Loucy (cell line): ENCODE data around the gene LTB4R2.

Experiments
- H2AFZ ChIP-seq: fragments of 200-600 bp; sonication (generic); 2 replicates; pipeline ENCODE4 v1.6.0; 2016; ENCODE audit warnings: antibody characterized with exemption, mild to moderate bottlenecking, low read length, moderate library complexity
- H3F3A ChIP-seq: fragments of 200-600 bp; 2 replicates; pipeline ENCODE4 v1.6.0; 2016; ENCODE audit warnings: antibody characterized with exemption, low read depth, mild to moderate bottlenecking
- H3K27me3 ChIP-seq: fragments of 200-600 bp; sonication (generic); 2 replicates; pipeline ENCODE4 v1.6.1; 2014; ENCODE audit warnings: low read length, mild to moderate bottlenecking; ENCODE audit not compliant: insufficient read depth, poor library complexity, severe bottlenecking
- H3K36me3 ChIP-seq: fragments of 200-600 bp; sonication (generic); 2 replicates; pipeline ENCODE4 v1.6.1; 2016; ENCODE audit warnings: low read length; ENCODE audit not compliant: insufficient read depth
- H3K4me1 ChIP-seq: fragments of 200-600 bp; sonication (generic); 2 replicates; pipeline ENCODE4 v1.5.1; 2014; ENCODE audit warnings: low read length, mild to moderate bottlenecking; ENCODE audit not compliant: insufficient read depth, poor library complexity, severe bottlenecking
- H3K4me2 ChIP-seq: fragments of 200-600 bp; sonication (generic); 2 replicates; pipeline ENCODE4 v1.6.0; 2014; ENCODE audit warnings: antibody characterized with exemption, low read length, low read depth, mild to moderate bottlenecking; ENCODE audit not compliant: poor library complexity, severe bottlenecking
- H3K4me3 ChIP-seq: fragments of 200-600 bp; sonication (generic); 2 replicates; pipeline ENCODE4 v1.5.1; 2014; ENCODE audit warnings: low read length, mild to moderate bottlenecking, mixed read lengths; ENCODE audit not compliant: poor library complexity, severe bottlenecking
- H3K79me2 ChIP-seq: fragments of 200-600 bp; sonication (generic); 2 replicates; pipeline ENCODE4 v1.6.1; 2014; ENCODE audit warnings: low read length; ENCODE audit not compliant: insufficient read depth
- H3K9ac ChIP-seq: fragments of 200-600 bp; sonication (generic); 2 replicates; pipeline ENCODE4 v1.6.0; 2014; ENCODE audit warnings: mild to moderate bottlenecking, low read depth, low read length, moderate library complexity; ENCODE audit not compliant: poor library complexity, severe bottlenecking
- H3K9me2 ChIP-seq: fragments of 200-600 bp; sonication (generic); replicated peaks from 2 replicates; pipeline ENCODE4 v1.6.1; 2016; ENCODE audit warnings: low read depth, low read length, mixed read lengths
- H3K9me3 ChIP-seq: fragments of 200-600 bp; sonication (generic); 2 replicates; pipeline ENCODE4 v1.6.1; 2014; ENCODE audit warnings: mild to moderate bottlenecking, antibody characterized with exemption, low read length, low read depth; ENCODE audit not compliant: insufficient read depth
- H4K20me1 ChIP-seq: fragments of 200-600 bp; sonication (generic); 2 replicates; pipeline ENCODE4 v1.6.0; 2014; ENCODE audit warnings: antibody characterized with exemption, low read length, mild to moderate bottlenecking; ENCODE audit not compliant: insufficient read depth, poor library complexity, severe bottlenecking
- CTCF ChIP-seq: fragments of 200-600 bp; sonication (generic); conservative IDR thresholded peaks from 2 replicates; pipeline ENCODE4 v1.5.1; 2014; ENCODE audit warnings: mild to moderate bottlenecking, antibody characterized with exemption, low read length
- EZH2phosphoT487 ChIP-seq: fragments of 200-600 bp; IDR thresholded peaks from 2 replicates; pipeline ENCODE4 v1.6.1; 2018; ENCODE audit warnings: antibody characterized with exemption, mild to moderate bottlenecking, moderate library complexity, borderline replicate concordance

Gene LTB4R2

GRCh38 chr14:24322672-24323071, 12.7 kb downstream of the LTB4R2 start:
- H4K20me1 ChIP-seq, result no peaks in the 10 kb centered on the region
- H3K27me3 ChIP-seq, result no peaks in the 10 kb centered on the region
- H3F3A ChIP-seq, result 0 out of 2 replicates have a peak, but pooled peaks cover 3% of the 10 kb centered on the region
- no peaks in the 10 kb centered on the region for H3K36me3 ChIP-seq
- H3K4me1 ChIP-seq, result peaks cover 26% of the 10 kb centered on the region
- H3K9me2 ChIP-seq, result no peaks in the 10 kb centered on the region
- H2AFZ ChIP-seq, result no peak overlapping the region
- H3K9me3 ChIP-seq, result no peaks in the 10 kb centered on the region
- H3K79me2 ChIP-seq, result no peaks in the 10 kb centered on the region
- no peak overlapping the region for H3K4me3 ChIP-seq
- H3K9ac ChIP-seq, result no peak overlapping the region
- TF ChIP-seq CTCF (no peak), EZH2phosphoT487 (no peak)
- no peak overlapping the region for H3K4me2 ChIP-seq

- H2AFZ ChIP-seq, result no peak overlapping the region
- no peaks in the 10 kb centered on the region for H3K9me2 ChIP-seq
- no peaks in the 10 kb centered on the region for H3K27me3 ChIP-seq
- H3F3A ChIP-seq, result 0 out of 2 replicates have a peak, but pooled peaks cover 3% of the 10 kb centered on the region
- H3K4me1 ChIP-seq, result peaks cover 26% of the 10 kb centered on the region
- TF ChIP-seq CTCF (no peak), EZH2phosphoT487 (no peak)
- H3K9me3 ChIP-seq, result no peaks in the 10 kb centered on the region
- H3K36me3 ChIP-seq, result no peaks in the 10 kb centered on the region
- no peaks in the 10 kb centered on the region for H3K79me2 ChIP-seq
- no peaks in the 10 kb centered on the region for H4K20me1 ChIP-seq
- no peak overlapping the region for H3K4me3 ChIP-seq
- no peak overlapping the region for H3K9ac ChIP-seq
- H3K4me2 ChIP-seq, result no peak overlapping the region
Observed at GRCh38 chr14:24323341-24323740, 13.4 kb downstream of the LTB4R2 start.

DNA sequence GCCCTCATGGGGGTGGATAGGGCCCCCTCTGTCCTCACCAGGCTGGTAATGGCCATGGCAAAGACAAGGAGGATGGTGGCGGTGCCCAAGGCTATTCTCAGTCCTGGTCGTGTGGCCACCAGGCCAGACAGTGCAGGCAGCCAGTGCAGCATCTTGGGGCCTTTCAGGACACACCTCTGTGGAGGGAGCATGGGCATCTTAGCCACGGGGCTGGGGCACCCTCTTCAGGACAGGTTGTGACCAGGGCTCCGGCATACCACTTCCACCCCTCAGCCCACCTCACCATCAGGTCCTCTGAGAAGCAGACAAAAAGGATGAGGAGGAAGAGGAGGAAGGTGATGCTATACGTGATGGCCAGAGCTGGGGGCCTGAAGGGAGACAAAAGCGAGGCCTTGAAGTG, 14.1 kb downstream of the LTB4R2 start:
- H3K9me2 ChIP-seq, result no peaks in the 10 kb centered on the region
- no peaks in the 10 kb centered on the region for H4K20me1 ChIP-seq
- TF ChIP-seq EZH2phosphoT487, result no peak
- TF ChIP-seq CTCF, result no peak
- no peaks in the 10 kb centered on the region for H3K9me3 ChIP-seq
- H3K79me2 ChIP-seq, result no peaks in the 10 kb centered on the region
- no peak overlapping the region for H2AFZ ChIP-seq
- no peak overlapping the region for H3K4me2 ChIP-seq
- H3K4me1 ChIP-seq, result peaks cover 31% of the 10 kb centered on the region
- no peaks in the 10 kb centered on the region for H3K27me3 ChIP-seq
- 0 out of 2 replicates have a peak, but pooled peaks cover 3% of the 10 kb centered on the region for H3F3A ChIP-seq
- H3K4me3 ChIP-seq, result no peak overlapping the region
- H3K9ac ChIP-seq, result no peak overlapping the region
- no peaks in the 10 kb centered on the region for H3K36me3 ChIP-seq
